ENCODE measurements around the gene CLEC10A. TPM values are rescaled to one million over a fixed set of nuclear protein-coding genes. Genes with fewer than 3 reads are reported as not detected.

The CLEC10A gene
- total RNA-seq, 2 experiments from 2014 or later, result not detected

DNA sequence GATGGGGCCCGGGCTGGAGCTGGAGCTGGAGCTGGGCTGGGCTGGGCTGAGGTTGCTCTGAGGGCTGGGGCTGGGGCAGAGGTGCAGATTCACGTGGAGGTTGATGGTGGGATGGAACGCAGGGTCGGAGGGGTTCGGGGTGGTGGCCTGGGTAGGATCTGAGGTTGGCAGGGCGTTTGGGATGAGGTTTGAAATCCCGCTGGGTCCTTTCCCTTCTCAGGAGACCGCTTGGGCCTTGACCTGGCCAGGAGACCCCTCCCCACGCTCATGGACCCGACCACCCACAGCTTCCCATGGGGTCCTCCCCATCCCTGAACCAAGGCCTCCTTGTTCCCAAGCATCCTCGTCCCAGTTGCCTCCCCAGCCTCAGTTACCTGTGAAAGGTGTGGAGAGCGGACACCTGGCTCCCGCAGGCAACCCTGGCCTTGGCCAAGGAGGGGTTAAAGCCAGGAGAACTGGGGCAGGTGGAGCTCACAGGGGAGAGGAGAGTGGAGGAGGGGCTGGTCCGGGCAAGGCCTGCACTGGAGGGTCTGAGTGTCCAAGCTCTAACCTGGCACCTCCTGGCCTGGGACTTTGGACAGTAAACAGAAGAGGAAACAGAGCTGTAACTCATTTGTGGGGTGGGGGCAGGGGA is 34.3 kb upstream of the CLEC10A start, which contains the start of gene ASGR2:
Gene ASGR2 (minus strand): TSS at position 582 of the 634 bp plus-strand sequence. CDS start 582 bp downstream, outside the sequence.
- intact Hi-C loops (cut with micrococcal nuclease; ENCODE audit: unreplicated experiment), result no loop called here
- Histone ChIP-seq H3K4me1 (ENCODE audit: insufficient read depth, low read length, poor library complexity, severe bottlenecking) (no peaks in the 10 kb centered on the region), H4K20me1 (ENCODE audit: insufficient read depth, low read length) (no peaks in the 10 kb centered on the region), H3K4me2 (ENCODE audit: low read length) (no peak within 1 kb of the TSS), H3K4me3 (ENCODE audit: low read depth, low read length, poor library complexity, severe bottlenecking) (no peak within 1 kb of the TSS), H3K36me3 (ENCODE audit: insufficient read depth, low read length) (no peaks in the 10 kb centered on the region), H3K27ac (ENCODE audit: low read depth, low read length, poor library complexity, severe bottlenecking) (no peak within 1 kb of the TSS), H2AFZ (ENCODE audit: low read length) (no peak within 1 kb of the TSS), H3K9me2 (ENCODE audit: insufficient read depth, low read length) (no peaks in the 10 kb centered on the region), H3K9me3 (ENCODE audit: low read length) (no peaks in the 10 kb centered on the region), H3K79me2 (ENCODE audit: insufficient read depth, low read depth, low read length) (no peaks in the 10 kb centered on the region)
- TF ChIP-seq EZH2phosphoT487 (IDR thresholded peaks at IDR 0.05; ENCODE audit: borderline replicate concordance, low read depth, low read length), result no peak
- TF ChIP-seq, protein P1, sequence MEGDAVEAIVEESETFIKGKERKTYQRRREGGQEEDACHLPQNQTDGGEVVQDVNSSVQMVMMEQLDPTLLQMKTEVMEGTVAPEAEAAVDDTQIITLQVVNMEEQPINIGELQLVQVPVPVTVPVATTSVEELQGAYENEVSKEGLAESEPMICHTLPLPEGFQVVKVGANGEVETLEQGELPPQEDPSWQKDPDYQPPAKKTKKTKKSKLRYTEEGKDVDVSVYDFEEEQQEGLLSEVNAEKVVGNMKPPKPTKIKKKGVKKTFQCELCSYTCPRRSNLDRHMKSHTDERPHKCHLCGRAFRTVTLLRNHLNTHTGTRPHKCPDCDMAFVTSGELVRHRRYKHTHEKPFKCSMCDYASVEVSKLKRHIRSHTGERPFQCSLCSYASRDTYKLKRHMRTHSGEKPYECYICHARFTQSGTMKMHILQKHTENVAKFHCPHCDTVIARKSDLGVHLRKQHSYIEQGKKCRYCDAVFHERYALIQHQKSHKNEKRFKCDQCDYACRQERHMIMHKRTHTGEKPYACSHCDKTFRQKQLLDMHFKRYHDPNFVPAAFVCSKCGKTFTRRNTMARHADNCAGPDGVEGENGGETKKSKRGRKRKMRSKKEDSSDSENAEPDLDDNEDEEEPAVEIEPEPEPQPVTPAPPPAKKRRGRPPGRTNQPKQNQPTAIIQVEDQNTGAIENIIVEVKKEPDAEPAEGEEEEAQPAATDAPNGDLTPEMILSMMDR (conservative IDR thresholded peaks at IDR 0.05; ENCODE audit: low read length), result no peak
- ChIA-PET POLR2A (no interaction called here), CTCF (ENCODE audit: unreplicated experiment) (no interaction called here)
- DNase-seq (ENCODE audit: low spot score), result no peak
- no TSS peak for BruUV-seq (replicated peaks)

- Histone ChIP-seq H3K9me3 (ENCODE audit: low read length) (no peaks in the 10 kb centered on the region), H3K27ac (ENCODE audit: low read depth, low read length, poor library complexity, severe bottlenecking) (no peak overlapping the region), H4K20me1 (ENCODE audit: insufficient read depth, low read length) (no peaks in the 10 kb centered on the region), H2AFZ (ENCODE audit: low read length) (no peak overlapping the region), H3K79me2 (ENCODE audit: insufficient read depth, low read depth, low read length) (no peaks in the 10 kb centered on the region), H3K9me2 (ENCODE audit: insufficient read depth, low read length) (no peaks in the 10 kb centered on the region), H3K4me1 (ENCODE audit: insufficient read depth, low read length, poor library complexity, severe bottlenecking) (no peaks in the 10 kb centered on the region), H3K4me2 (ENCODE audit: low read length) (no peak overlapping the region), H3K36me3 (ENCODE audit: insufficient read depth, low read length) (no peaks in the 10 kb centered on the region), H3K4me3 (ENCODE audit: low read depth, low read length, poor library complexity, severe bottlenecking) (no peak overlapping the region)
- no peak for DNase-seq (ENCODE audit: low spot score)
- intact Hi-C loops (cut with micrococcal nuclease; ENCODE audit: unreplicated experiment), result no loop called here
- no TSS peak for BruUV-seq (replicated peaks)
- POLR2A ChIA-PET, result no interaction called here
- CTCF ChIA-PET (ENCODE audit: unreplicated experiment), result interaction anchor here (1.1 kb wide), 1 partner anchor 61 kb away, joined by 4 read pairs; no protein-coding TSS in a partner anchor
- TF ChIP-seq EZH2phosphoT487 (IDR thresholded peaks at IDR 0.05; ENCODE audit: borderline replicate concordance, low read depth, low read length), result no peak
- TF ChIP-seq, protein P1 (conservative IDR thresholded peaks at IDR 0.05; ENCODE audit: low read length), result no peak
Observed at GRCh38 chr17:7113273-7114071, 33.4 kb upstream of the CLEC10A start.

All from OCI-LY7 (cell line).